Keratinocyte (primary cell): ENCODE results near the gene GOPC. TPM values are rescaled to one million over a fixed set of nuclear protein-coding genes. Genes with fewer than 3 reads are reported as not detected.

Experiments
- DNase-seq: peaks from one replicate; pipeline ENCODE4 v3.0.0-alpha.2; 2011; ENCODE audit warnings: low read depth, missing footprints, low spot score
- FAIRE-seq: peaks from 2 replicates; lab custom pipeline; 2011; peaks lifted over from hg19 to GRCh38; lab: Jason Lieb, UNC
- H2AFZ ChIP-seq: 2 replicates; pipeline ENCODE4 v1.6.0; 2012; ENCODE audit warnings: low read length, control low read depth, inconsistent platforms; ENCODE audit not compliant: control insufficient read depth
- H3K27ac ChIP-seq: 2 replicates; pipeline ENCODE4 v1.5.1; 2011; ENCODE audit warnings: low read length; ENCODE audit not compliant: control insufficient read depth, insufficient read depth
- H3K27me3 ChIP-seq: 3 replicates; pipeline ENCODE4 v1.6.0; 2011; ENCODE audit warnings: low read length; ENCODE audit not compliant: control insufficient read depth, insufficient read depth; ENCODE audit errors: extremely low read depth
- H3K36me3 ChIP-seq, 2 experiments: 2 replicates in 1 of 2; 3 replicates in 1 of 2; pipeline ENCODE4 v1.5.1; 2011; ENCODE audit warnings: low read length in 2 of 2, mild to moderate bottlenecking in 1 of 2; ENCODE audit not compliant: control insufficient read depth in 2 of 2, insufficient read depth in 2 of 2; ENCODE audit errors: extremely low read depth in 1 of 2
- H3K4me1 ChIP-seq: 3 replicates; pipeline ENCODE4 v1.5.1; 2011; ENCODE audit warnings: low read length; ENCODE audit not compliant: control insufficient read depth, insufficient read depth; ENCODE audit errors: extremely low read depth
- H3K4me2 ChIP-seq: 3 replicates; pipeline ENCODE4 v1.6.0; 2011; ENCODE audit warnings: low read depth, low read length; ENCODE audit not compliant: control insufficient read depth, insufficient read depth; ENCODE audit errors: extremely low read depth
- H3K4me3 ChIP-seq, 3 experiments: fragments of 200-600 bp in 1 of 3; sonication (generic) in 1 of 3; 2 replicates in 2 of 3; 3 replicates in 1 of 3; pipeline ENCODE4 v1.5.1; 2011 to 2016; ENCODE audit warnings: low read length in 3 of 3, mild to moderate bottlenecking in 3 of 3, control low read depth in 2 of 3, inconsistent platforms in 1 of 3, low read depth in 1 of 3, mixed read lengths in 1 of 3, mixed run types in 1 of 3, moderate library complexity in 1 of 3; ENCODE audit not compliant: control insufficient read depth in 2 of 3, insufficient read depth in 2 of 3; ENCODE audit errors: extremely low read depth in 1 of 3
- H3K79me2 ChIP-seq: 2 replicates; pipeline ENCODE4 v1.6.0; 2012; ENCODE audit warnings: low read length; ENCODE audit not compliant: control insufficient read depth, insufficient read depth
- H3K9ac ChIP-seq: 3 replicates; pipeline ENCODE4 v1.6.0; 2011; ENCODE audit warnings: low read length; ENCODE audit not compliant: control insufficient read depth, insufficient read depth; ENCODE audit errors: extremely low read depth
- H3K9me1 ChIP-seq: 3 replicates; pipeline ENCODE4 v1.6.0; 2011; ENCODE audit warnings: low read length; ENCODE audit not compliant: control insufficient read depth, insufficient read depth; ENCODE audit errors: extremely low read depth
- H3K9me3 ChIP-seq: 2 replicates; pipeline ENCODE4 v1.5.1; 2012; ENCODE audit warnings: low read depth, low read length; ENCODE audit not compliant: control insufficient read depth
- H4K20me1 ChIP-seq: 3 replicates; pipeline ENCODE4 v1.6.0; 2011; ENCODE audit warnings: low read length; ENCODE audit not compliant: control insufficient read depth, insufficient read depth; ENCODE audit errors: extremely low read depth
- CTCF ChIP-seq, 3 experiments: IDR thresholded peaks in 1 of 3; conservative IDR thresholded peaks in 1 of 3; optimal IDR thresholded peaks in 1 of 3; 2 replicates in 2 of 3; 3 replicates in 1 of 3; pipeline versions ENCODE3 to v1.5.1; 2011; ENCODE audit warnings: low read length in 3 of 3, mild to moderate bottlenecking in 3 of 3, moderate library complexity in 2 of 3, control low read depth in 1 of 3, inconsistent platforms in 1 of 3; ENCODE audit not compliant: insufficient read depth in 2 of 3; ENCODE audit errors: extremely low read depth in 1 of 3
- EZH2 ChIP-seq: IDR thresholded peaks from one replicate; pipeline ENCODE4 v1.6.1; 2012; ENCODE audit warnings: inconsistent platforms, mild to moderate bottlenecking, low read length, moderate library complexity
- dilution Hi-C: fragments of 300-500 bp; cut with MboI; formaldehyde crosslinking; loops from one replicate; pipeline ENCODE4 v1.7.0; 2020; ENCODE audit warnings: low sequenced_read_pairs; ENCODE audit not compliant: extremely low pct_ligation_motif_present
- polyA plus RNA-seq, 5 experiments: library from polyadenylated mRNA; depleted of rRNA in 3 of 5; stranded (reverse) in 3 of 5; stranded (forward) in 1 of 5; unstranded in 1 of 5; fragments of >200 nt; gene quantifications; 1 replicate in 1 of 5; 2 replicates in 3 of 5; 3 replicates in 1 of 5; pipeline versions ENCODE4 v1.2.1 to v1.2.3, GENCODE V29; 2011 to 2012; ENCODE audit warnings: missing spikeins in 2 of 5, low read depth in 1 of 5, low replicate concordance in 1 of 5

The GOPC gene
- polyA plus RNA-seq, 1 donor (not counting 4 experiments of a cell fraction or from before 2014, with no cell fraction given): 33.9 TPM

GRCh38 chr6:117617210-117618035 is 15.1 kb upstream of the GOPC start:
- H3K27ac ChIP-seq: no peak overlapping the region
- no peak overlapping the region for H2AFZ ChIP-seq
- FAIRE-seq (no peak), DNase-seq (no peak)
- H3K9me3 ChIP-seq: no peaks in the 10 kb centered on the region
- H3K79me2 ChIP-seq: no peaks in the 10 kb centered on the region
- H3K36me3 ChIP-seq: no peaks in the 10 kb centered on the region
- H3K4me1 ChIP-seq: no peaks in the 10 kb centered on the region
- no peak overlapping the region for H3K9ac ChIP-seq
- no peak for TF ChIP-seq EZH2
- no peak for TF ChIP-seq CTCF (optimal IDR thresholded peaks at IDR 0.05 in 1 of 3, IDR thresholded peaks at IDR 0.05 in 1 of 3, conservative IDR thresholded peaks at IDR 0.05 in 1 of 3; ENCODE audit: extremely low read depth in 1 of 3, insufficient read depth in 2 of 3, low read length in 3 of 3)
- H3K4me3 ChIP-seq: no peak overlapping the region
- H4K20me1 ChIP-seq: no peaks in the 10 kb centered on the region
- H3K27me3 ChIP-seq: no peaks in the 10 kb centered on the region
- H3K9me1 ChIP-seq: no peaks in the 10 kb centered on the region
- H3K4me2 ChIP-seq: no peak overlapping the region
- dilution Hi-C loops: no loop called here

- Histone ChIP-seq H3K9me3 (no peaks in the 10 kb centered on the region), H4K20me1 (no peaks in the 10 kb centered on the region), H3K9me1 (no peaks in the 10 kb centered on the region), H3K9ac (no peak overlapping the region), H3K27ac (no peak overlapping the region), H3K4me2 (no peak overlapping the region), H3K36me3 (no peaks in the 10 kb centered on the region), H2AFZ (no peak overlapping the region), H3K27me3 (no peaks in the 10 kb centered on the region), H3K79me2 (no peaks in the 10 kb centered on the region), H3K4me1 (no peaks in the 10 kb centered on the region), H3K4me3 (no peak overlapping the region)
- TF ChIP-seq CTCF (optimal IDR thresholded peaks at IDR 0.05 in 1 of 3, IDR thresholded peaks at IDR 0.05 in 1 of 3, conservative IDR thresholded peaks at IDR 0.05 in 1 of 3; ENCODE audit: extremely low read depth in 1 of 3, insufficient read depth in 2 of 3, low read length in 3 of 3) (no peak), EZH2 (no peak)
- dilution Hi-C loops: no loop called here
- DNase-seq (no peak), FAIRE-seq (no peak)
These were observed 14.3 kb upstream of the GOPC start for GRCh38 chr6:117616391-117617209.
